ENCODE results near the gene IFITM5.
A peak's percentile ranks its signal among the peaks of the same experiment; 100 is the strongest.

Gene IFITM5

DNA sequence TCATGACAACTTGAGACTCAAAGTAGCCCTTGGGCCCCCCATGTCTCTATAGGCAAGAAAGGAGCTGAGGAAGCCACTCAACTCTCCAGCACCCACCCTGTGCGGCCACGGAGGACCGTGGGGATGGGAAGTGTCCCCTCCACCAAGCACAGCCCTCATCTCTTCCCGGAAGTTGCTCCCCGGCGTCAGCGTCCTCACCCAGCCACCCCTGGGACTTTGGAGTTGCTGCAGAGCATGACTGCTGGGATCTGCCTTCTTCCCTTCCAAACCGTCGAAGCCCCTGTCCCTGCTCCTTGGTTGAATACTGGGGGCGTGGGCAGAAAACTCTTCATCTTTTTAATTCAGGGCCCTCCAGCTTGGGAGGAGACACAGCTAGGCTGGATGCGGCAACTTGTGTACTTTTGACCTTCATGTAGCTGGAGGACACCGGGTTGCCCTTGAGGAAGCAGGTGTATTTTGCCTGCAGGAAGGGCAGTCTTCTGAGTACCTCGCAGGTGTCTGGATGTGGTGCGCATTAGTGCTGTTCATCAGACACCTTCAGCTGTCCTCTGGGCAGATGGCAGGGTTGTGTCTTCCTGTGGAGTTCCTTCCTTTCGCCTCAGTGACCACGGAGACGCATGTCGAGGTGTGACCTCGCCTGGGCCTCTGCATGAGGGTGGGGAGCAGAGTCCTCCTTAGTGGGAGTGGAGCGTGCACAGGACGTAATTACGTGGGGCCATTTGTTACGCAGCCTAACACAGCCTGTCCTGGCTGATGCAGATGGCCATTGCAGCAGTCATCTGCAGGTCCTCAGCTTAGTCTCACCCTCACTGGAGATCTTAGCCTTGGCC, 33.5 kb upstream of the IFITM5 start:
- CTCF ChIA-PET: interaction anchor here (2.5 kb wide), 1 partner anchor 83 kb away, joined by 5 read pairs; no protein-coding TSS in a partner anchor
- Histone ChIP-seq H3K4me1 (ENCODE audit: control insufficient read depth, insufficient read depth, low read length) (no peaks in the 10 kb centered on the region), H3K4me3 (ENCODE audit: low read depth, low read length) (no peak overlapping the region), H3K36me3 (ENCODE audit: control insufficient read depth in 2 of 2, insufficient read depth in 1 of 2, low read length in 2 of 2) (no peaks in the 10 kb centered on the region), H3K27ac (ENCODE audit: extremely low read depth, low read depth, low read length) (no peak overlapping the region), H3K9me3 (ENCODE audit: control insufficient read depth, insufficient read depth, low read depth, low read length) (no peaks in the 10 kb centered on the region)
- POLR2A ChIA-PET: no interaction called here
- TF ChIP-seq RBAK (tag by site-specific recombination; IDR thresholded peaks at IDR 0.05): peak; percentile 82
- no peak for TF ChIP-seq ZNF394 (tag by site-specific recombination; IDR thresholded peaks at IDR 0.05; ENCODE audit: borderline replicate concordance)
- peak; percentile 64; the same call in 1 of the 2 replicates for TF ChIP-seq TRIM28 (IDR thresholded peaks at IDR 0.05; ENCODE audit: borderline replicate concordance, low read length)

DNA sequence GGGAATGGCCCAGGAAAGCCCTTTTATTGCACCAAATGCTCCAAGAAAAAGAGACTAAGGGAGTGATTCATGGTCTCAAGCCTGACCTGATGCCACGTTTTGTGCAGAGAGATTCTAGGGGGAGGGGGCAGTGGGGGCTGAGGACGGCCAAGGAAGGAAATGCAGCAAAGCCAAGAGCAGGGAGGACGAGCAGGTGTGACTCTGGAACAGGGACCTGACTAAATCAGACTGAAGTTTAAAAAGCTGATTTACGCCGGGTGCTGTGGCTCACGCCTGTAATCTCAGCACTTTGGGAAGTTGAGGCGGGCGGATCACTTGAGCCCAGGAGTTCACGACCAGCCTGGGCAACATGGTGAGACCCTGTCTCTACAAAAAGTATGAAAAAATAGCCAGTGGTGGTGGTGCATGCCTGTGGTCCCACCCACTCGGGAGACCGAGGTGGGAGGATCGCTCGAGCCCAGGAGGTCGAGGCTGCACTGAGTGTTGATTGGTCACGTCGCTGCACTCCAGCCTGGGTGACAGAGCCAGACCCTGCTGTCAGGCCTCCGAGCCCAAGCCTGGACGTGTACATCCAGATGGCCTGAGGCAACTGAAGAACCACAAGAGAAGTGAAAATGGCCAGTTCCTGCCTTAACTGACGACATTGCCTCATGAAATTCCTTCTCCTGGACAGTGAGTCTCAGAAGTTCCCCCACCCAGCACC, 32.2 kb upstream of the IFITM5 start:
- Histone ChIP-seq H3K4me3 (ENCODE audit: low read depth, low read length) (no peak overlapping the region), H3K4me1 (ENCODE audit: control insufficient read depth, insufficient read depth, low read length) (no peaks in the 10 kb centered on the region), H3K36me3 (ENCODE audit: control insufficient read depth in 2 of 2, insufficient read depth in 1 of 2, low read length in 2 of 2) (no peaks in the 10 kb centered on the region), H3K9me3 (ENCODE audit: control insufficient read depth, insufficient read depth, low read depth, low read length) (no peaks in the 10 kb centered on the region), H3K27ac (ENCODE audit: extremely low read depth, low read depth, low read length) (no peak overlapping the region)
- TF ChIP-seq, protein P1, sequence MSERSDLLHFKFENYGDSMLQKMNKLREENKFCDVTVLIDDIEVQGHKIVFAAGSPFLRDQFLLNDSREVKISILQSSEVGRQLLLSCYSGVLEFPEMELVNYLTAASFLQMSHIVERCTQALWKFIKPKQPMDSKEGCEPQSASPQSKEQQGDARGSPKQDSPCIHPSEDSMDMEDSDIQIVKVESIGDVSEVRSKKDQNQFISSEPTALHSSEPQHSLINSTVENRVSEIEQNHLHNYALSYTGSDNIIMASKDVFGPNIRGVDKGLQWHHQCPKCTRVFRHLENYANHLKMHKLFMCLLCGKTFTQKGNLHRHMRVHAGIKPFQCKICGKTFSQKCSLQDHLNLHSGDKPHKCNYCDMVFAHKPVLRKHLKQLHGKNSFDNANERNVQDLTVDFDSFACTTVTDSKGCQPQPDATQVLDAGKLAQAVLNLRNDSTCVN (tag by site-specific recombination; optimal IDR thresholded peaks at IDR 0.05): no peak
- TF ChIP-seq, protein P2, sequence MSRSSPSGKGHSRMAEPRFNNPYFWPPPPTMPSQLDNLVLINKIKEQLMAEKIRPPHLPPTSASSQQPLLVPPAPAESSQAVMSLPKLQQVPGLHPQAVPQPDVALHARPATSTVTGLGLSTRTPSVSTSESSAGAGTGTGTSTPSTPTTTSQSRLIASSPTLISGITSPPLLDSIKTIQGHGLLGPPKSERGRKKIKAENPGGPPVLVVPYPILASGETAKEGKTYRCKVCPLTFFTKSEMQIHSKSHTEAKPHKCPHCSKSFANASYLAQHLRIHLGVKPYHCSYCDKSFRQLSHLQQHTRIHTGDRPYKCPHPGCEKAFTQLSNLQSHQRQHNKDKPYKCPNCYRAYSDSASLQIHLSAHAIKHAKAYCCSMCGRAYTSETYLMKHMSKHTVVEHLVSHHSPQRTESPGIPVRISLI (tag by site-specific recombination; IDR thresholded peaks at IDR 0.05): no peak
- TF ChIP-seq ZNF423 (tag by site-specific recombination; IDR thresholded peaks at IDR 0.05) (no peak), SCRT1 (tag by site-specific recombination; IDR thresholded peaks at IDR 0.05; ENCODE audit: borderline replicate concordance) (no peak), ZNF830 (tag by site-specific recombination; IDR thresholded peaks at IDR 0.05; ENCODE audit: low read depth) (no peak), GLIS2 (tag by site-specific recombination; IDR thresholded peaks at IDR 0.05) (no peak), ZNF501 (tag by site-specific recombination; IDR thresholded peaks at IDR 0.05) (no peak), ZNF394 (tag by site-specific recombination; IDR thresholded peaks at IDR 0.05; ENCODE audit: borderline replicate concordance) (no peak), ZNF624 (tag by site-specific recombination; IDR thresholded peaks at IDR 0.05) (no peak), SP2 (tag by site-specific recombination; IDR thresholded peaks at IDR 0.05) (no peak), ZNF24 (tag by site-specific recombination; IDR thresholded peaks at IDR 0.05) (no peak), ZNF146 (tag by site-specific recombination; IDR thresholded peaks at IDR 0.05) (no peak), GFI1B (tag by site-specific recombination; IDR thresholded peaks at IDR 0.05) (no peak), ZNF404 (tag by site-specific recombination; IDR thresholded peaks at IDR 0.05) (no peak), YY2 (tag by site-specific recombination; IDR thresholded peaks at IDR 0.05) (no peak), MYNN (tag by site-specific recombination; IDR thresholded peaks at IDR 0.05; ENCODE audit: borderline replicate concordance) (no peak)
- TF ChIP-seq, protein P3, sequence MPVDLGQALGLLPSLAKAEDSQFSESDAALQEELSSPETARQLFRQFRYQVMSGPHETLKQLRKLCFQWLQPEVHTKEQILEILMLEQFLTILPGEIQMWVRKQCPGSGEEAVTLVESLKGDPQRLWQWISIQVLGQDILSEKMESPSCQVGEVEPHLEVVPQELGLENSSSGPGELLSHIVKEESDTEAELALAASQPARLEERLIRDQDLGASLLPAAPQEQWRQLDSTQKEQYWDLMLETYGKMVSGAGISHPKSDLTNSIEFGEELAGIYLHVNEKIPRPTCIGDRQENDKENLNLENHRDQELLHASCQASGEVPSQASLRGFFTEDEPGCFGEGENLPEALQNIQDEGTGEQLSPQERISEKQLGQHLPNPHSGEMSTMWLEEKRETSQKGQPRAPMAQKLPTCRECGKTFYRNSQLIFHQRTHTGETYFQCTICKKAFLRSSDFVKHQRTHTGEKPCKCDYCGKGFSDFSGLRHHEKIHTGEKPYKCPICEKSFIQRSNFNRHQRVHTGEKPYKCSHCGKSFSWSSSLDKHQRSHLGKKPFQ (tag by site-specific recombination; IDR thresholded peaks at IDR 0.05): no peak
- TF ChIP-seq, protein P4, sequence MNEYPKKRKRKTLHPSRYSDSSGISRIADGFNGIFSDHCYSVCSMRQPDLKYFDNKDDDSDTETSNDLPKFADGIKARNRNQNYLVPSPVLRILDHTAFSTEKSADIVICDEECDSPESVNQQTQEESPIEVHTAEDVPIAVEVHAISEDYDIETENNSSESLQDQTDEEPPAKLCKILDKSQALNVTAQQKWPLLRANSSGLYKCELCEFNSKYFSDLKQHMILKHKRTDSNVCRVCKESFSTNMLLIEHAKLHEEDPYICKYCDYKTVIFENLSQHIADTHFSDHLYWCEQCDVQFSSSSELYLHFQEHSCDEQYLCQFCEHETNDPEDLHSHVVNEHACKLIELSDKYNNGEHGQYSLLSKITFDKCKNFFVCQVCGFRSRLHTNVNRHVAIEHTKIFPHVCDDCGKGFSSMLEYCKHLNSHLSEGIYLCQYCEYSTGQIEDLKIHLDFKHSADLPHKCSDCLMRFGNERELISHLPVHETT (tag by site-specific recombination; IDR thresholded peaks at IDR 0.05): no peak
- TF ChIP-seq, protein P5, sequence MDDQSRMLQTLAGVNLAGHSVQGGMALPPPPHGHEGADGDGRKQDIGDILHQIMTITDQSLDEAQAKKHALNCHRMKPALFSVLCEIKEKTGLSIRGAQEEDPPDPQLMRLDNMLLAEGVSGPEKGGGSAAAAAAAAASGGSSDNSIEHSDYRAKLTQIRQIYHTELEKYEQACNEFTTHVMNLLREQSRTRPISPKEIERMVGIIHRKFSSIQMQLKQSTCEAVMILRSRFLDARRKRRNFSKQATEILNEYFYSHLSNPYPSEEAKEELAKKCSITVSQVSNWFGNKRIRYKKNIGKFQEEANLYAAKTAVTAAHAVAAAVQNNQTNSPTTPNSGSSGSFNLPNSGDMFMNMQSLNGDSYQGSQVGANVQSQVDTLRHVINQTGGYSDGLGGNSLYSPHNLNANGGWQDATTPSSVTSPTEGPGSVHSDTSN (CRISPR knock-in tag; IDR thresholded peaks at IDR 0.05): no peak
- CTCF ChIA-PET: interaction anchor here (0.7 kb wide), 1 partner anchor 27 kb away, joined by 4 read pairs; no protein-coding TSS in a partner anchor
- POLR2A ChIA-PET: no interaction called here

All from HEK293 (cell line).